ENCODE measurements around the gene MEDAG. TPM values are rescaled to one million over a fixed set of nuclear protein-coding genes. Genes with fewer than 3 reads are reported as not detected.

MEDAG gene
- 0.31 TPM for total RNA-seq

DNA sequence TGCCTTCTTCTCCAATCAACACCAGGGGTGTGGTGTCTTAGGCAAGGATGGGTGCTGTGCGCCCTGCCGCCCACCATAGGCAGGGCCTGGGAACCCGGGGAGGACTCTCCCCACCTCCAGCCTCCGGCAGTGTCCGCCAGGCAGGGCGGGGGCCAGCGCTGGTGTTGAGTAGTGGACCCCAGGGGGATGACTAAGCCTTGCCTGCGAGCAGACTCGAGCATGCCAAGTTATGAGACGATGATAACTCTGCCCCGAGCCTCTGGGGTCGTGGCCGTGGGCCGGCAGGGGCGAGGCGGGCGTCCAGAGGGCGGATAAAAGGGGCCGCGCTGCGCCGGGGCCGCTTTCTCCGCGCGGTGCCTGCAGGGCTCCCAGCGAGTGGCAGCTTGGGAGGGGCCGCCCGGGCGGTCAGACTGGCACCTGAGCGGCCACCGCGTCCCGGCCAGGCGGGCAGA is at the start of gene MEDAG:
Gene MEDAG, plus strand, starts transcription at position 340 of the 452 bp plus-strand sequence. CDS start 245 bp downstream, outside the sequence.

DNA sequence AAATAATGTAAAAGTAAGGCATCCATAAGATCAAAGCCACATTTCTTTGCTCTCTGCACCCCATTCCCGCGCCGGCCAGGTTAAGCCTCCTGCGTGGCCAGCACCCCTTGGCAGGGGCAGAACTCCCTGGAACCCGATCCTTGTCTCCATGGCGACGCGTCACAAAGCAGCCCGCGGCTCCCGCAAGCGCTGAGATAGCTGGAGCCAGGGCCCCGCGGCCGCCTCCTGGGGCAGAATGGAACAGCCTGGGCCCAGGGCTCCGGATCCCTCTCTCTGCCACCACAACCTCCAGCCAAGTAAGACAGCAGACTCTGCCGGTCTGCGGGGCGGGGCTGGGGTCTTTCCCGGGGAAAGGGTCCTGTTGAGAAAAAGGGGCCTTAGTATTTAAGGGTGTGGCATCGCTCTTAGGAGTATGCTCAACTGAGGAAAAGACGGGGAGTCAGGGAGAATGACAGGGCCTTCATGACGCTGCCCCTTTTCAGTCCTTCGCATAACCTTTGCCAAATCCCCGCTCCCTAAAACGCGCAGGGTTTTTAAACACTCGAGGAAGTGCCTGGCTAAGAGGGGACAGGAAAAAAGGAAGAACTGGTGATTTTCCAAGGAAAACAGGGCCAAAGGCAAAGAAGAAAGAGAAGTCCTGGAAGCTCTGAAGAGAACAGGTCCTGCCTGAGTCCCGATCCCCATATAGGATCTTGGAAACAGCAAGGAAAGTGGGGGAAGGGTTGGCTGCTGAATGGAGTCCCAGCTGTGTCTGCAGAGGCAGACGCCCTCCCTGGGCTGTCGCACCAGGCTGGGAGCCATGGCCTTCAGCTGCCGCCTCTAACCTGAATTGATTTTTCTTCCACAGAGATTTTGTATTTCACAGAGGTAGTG is 26.6 kb downstream of the MEDAG start, which contains the start of gene TEX26:
Gene TEX26, plus strand, starts transcription at position 176 of the 873 bp plus-strand sequence. Its CDS starts 60 bp downstream, at position 236.

Other genes starting within 250 kb of the MEDAG start
- gene ALOX5AP, start 170.7 kb upstream of the MEDAG start, total RNA-seq, result 1.3 TPM
- not detected for gene TEX26, start 26.4 kb downstream of the MEDAG start, total RNA-seq